ENCODE measurements around the gene RCN2. TPM values are rescaled to one million over a fixed set of nuclear protein-coding genes. Genes with fewer than 3 reads are reported as not detected.

Gene RCN2
- total and polyA plus RNA-seq, 2 of the 13 experiments (the other 11 are each of a cell fraction or from before 2014, with no cell fraction given), result 84.4 to 89.0 TPM

DNA sequence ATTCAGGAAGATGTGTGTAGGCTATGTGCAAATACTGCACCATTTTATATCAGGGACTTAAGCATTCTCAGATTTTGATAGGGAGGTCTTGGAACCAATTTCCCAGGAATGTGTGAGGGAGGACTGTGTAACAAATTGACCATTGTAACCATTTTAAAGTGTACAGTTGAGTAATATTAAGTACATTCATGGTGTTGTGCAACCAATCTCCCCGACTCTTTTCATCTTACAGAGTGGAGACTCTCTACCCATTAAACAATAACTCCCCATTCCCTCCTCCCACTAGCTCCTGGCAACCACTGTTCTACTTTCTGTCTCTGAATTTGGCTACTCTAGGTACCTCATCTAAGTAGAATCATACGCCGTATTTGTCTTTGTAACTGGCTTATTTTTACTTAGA lies 5.1 kb downstream of the RCN2 start (continued):
- TF ChIP-seq, protein P1, sequence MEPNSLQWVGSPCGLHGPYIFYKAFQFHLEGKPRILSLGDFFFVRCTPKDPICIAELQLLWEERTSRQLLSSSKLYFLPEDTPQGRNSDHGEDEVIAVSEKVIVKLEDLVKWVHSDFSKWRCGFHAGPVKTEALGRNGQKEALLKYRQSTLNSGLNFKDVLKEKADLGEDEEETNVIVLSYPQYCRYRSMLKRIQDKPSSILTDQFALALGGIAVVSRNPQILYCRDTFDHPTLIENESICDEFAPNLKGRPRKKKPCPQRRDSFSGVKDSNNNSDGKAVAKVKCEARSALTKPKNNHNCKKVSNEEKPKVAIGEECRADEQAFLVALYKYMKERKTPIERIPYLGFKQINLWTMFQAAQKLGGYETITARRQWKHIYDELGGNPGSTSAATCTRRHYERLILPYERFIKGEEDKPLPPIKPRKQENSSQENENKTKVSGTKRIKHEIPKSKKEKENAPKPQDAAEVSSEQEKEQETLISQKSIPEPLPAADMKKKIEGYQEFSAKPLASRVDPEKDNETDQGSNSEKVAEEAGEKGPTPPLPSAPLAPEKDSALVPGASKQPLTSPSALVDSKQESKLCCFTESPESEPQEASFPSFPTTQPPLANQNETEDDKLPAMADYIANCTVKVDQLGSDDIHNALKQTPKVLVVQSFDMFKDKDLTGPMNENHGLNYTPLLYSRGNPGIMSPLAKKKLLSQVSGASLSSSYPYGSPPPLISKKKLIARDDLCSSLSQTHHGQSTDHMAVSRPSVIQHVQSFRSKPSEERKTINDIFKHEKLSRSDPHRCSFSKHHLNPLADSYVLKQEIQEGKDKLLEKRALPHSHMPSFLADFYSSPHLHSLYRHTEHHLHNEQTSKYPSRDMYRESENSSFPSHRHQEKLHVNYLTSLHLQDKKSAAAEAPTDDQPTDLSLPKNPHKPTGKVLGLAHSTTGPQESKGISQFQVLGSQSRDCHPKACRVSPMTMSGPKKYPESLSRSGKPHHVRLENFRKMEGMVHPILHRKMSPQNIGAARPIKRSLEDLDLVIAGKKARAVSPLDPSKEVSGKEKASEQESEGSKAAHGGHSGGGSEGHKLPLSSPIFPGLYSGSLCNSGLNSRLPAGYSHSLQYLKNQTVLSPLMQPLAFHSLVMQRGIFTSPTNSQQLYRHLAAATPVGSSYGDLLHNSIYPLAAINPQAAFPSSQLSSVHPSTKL (CRISPR knock-in tag; IDR thresholded peaks at IDR 0.05), result peak; percentile 57
- TF ChIP-seq ZNF644 (CRISPR knock-in tag; IDR thresholded peaks at IDR 0.05; ENCODE audit: low read depth) (0 out of 2 replicates have a peak, but pooled peaks have one; percentile 17), GPN1 (CRISPR knock-in tag; IDR thresholded peaks at IDR 0.05; ENCODE audit: borderline replicate concordance) (no peak), EP300 (IDR thresholded peaks at IDR 0.05; ENCODE audit: low read depth in 2 of 2, low read length in 2 of 2) (peak in 1 of 2 experiments; percentile 46; a peak in 1 of 4 replicates), EP300 (CRISPR knock-in tag; IDR thresholded peaks at IDR 0.05; ENCODE audit: borderline replicate concordance) (no peak), GATAD2A (CRISPR knock-in tag; IDR thresholded peaks at IDR 0.05) (peak; percentile 72), MED1 (CRISPR knock-in tag; IDR thresholded peaks at IDR 0.05) (0 out of 2 replicates have a peak, but pooled peaks have one; percentile 21), BCL6 (CRISPR knock-in tag; IDR thresholded peaks at IDR 0.05) (peak; percentile 45; the same call in 1 of the 2 replicates), RBAK (CRISPR knock-in tag; IDR thresholded peaks at IDR 0.05) (peak; percentile 89; the same call in 1 of the 2 replicates), ZNF850 (CRISPR knock-in tag; conservative IDR thresholded peaks at IDR 0.05) (no peak), CEBPB (IDR thresholded peaks at IDR 0.05; ENCODE audit: borderline replicate concordance, low read depth, low read length) (peak; percentile 94), SOX6 (IDR thresholded peaks at IDR 0.05) (no peak), SOX6 (CRISPR knock-in tag; IDR thresholded peaks at IDR 0.05) (peak; percentile 77), SAP130 (CRISPR knock-in tag; IDR thresholded peaks at IDR 0.05; ENCODE audit: low read depth) (peak; percentile 36; the same call in 1 of the 2 replicates), ZFP37 (CRISPR knock-in tag; IDR thresholded peaks at IDR 0.05; ENCODE audit: borderline replicate concordance) (no peak), HDAC2 (CRISPR knock-in tag; IDR thresholded peaks at IDR 0.05) (0 out of 2 replicates have a peak, but pooled peaks have one; percentile 32), HNF4A (CRISPR knock-in tag; IDR thresholded peaks at IDR 0.05) (0 out of 2 replicates have a peak, but pooled peaks have one; percentile 5), FOSL1 (CRISPR knock-in tag; IDR thresholded peaks at IDR 0.05; ENCODE audit: borderline replicate concordance) (no peak)
- TF ChIP-seq, protein P2, sequence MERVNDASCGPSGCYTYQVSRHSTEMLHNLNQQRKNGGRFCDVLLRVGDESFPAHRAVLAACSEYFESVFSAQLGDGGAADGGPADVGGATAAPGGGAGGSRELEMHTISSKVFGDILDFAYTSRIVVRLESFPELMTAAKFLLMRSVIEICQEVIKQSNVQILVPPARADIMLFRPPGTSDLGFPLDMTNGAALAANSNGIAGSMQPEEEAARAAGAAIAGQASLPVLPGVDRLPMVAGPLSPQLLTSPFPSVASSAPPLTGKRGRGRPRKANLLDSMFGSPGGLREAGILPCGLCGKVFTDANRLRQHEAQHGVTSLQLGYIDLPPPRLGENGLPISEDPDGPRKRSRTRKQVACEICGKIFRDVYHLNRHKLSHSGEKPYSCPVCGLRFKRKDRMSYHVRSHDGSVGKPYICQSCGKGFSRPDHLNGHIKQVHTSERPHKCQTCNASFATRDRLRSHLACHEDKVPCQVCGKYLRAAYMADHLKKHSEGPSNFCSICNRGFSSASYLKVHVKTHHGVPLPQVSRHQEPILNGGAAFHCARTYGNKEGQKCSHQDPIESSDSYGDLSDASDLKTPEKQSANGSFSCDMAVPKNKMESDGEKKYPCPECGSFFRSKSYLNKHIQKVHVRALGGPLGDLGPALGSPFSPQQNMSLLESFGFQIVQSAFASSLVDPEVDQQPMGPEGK (CRISPR knock-in tag; IDR thresholded peaks at IDR 0.05), result 0 out of 2 replicates have a peak, but pooled peaks have one; percentile 19
- TF ChIP-seq, protein P3, sequence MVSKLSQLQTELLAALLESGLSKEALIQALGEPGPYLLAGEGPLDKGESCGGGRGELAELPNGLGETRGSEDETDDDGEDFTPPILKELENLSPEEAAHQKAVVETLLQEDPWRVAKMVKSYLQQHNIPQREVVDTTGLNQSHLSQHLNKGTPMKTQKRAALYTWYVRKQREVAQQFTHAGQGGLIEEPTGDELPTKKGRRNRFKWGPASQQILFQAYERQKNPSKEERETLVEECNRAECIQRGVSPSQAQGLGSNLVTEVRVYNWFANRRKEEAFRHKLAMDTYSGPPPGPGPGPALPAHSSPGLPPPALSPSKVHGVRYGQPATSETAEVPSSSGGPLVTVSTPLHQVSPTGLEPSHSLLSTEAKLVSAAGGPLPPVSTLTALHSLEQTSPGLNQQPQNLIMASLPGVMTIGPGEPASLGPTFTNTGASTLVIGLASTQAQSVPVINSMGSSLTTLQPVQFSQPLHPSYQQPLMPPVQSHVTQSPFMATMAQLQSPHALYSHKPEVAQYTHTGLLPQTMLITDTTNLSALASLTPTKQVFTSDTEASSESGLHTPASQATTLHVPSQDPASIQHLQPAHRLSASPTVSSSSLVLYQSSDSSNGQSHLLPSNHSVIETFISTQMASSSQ (IDR thresholded peaks at IDR 0.05; ENCODE audit: low read depth), result 0 out of 2 replicates have a peak, but pooled peaks have one; percentile 22
- TF ChIP-seq, protein P3 (CRISPR knock-in tag; IDR thresholded peaks at IDR 0.05; ENCODE audit: borderline replicate concordance), result no peak; the same call in 1 of the 2 replicates
